GM23248 (cell line): ENCODE data around the gene TRPM2. TPM values are rescaled to one million over a fixed set of nuclear protein-coding genes. Genes with fewer than 3 reads are reported as not detected.

Experiments used
- DNase-seq: peaks from one replicate; pipeline ENCODE4 v3.0.0-alpha.2; 2015
- H2AFZ ChIP-seq: fragments of 200-600 bp; sonication (generic); 2 replicates; pipeline ENCODE4 v1.6.1; 2016; ENCODE audit warnings: antibody characterized with exemption
- H3F3A ChIP-seq: fragments of 200-600 bp; sonication (generic); 2 replicates; pipeline ENCODE4 v1.6.1; 2016; ENCODE audit warnings: mild to moderate bottlenecking, antibody characterized with exemption, mixed run types; ENCODE audit not compliant: insufficient read depth
- H3K27ac ChIP-seq: fragments of 200-600 bp; sonication (generic); 2 replicates; pipeline ENCODE4 v1.5.1; 2016; ENCODE audit warnings: mild to moderate bottlenecking
- H3K27me3 ChIP-seq: fragments of 200-600 bp; sonication (generic); replicated peaks from 2 replicates; pipeline ENCODE4 v1.6.1; 2016; ENCODE audit warnings: mild to moderate bottlenecking; ENCODE audit not compliant: insufficient read depth
- H3K36me3 ChIP-seq: fragments of 200-600 bp; sonication (generic); 2 replicates; pipeline ENCODE4 v1.6.1; 2016; ENCODE audit warnings: low read depth, mild to moderate bottlenecking
- H3K4me1 ChIP-seq: fragments of 200-600 bp; sonication (generic); 2 replicates; pipeline ENCODE4 v1.6.1; 2016; ENCODE audit warnings: mild to moderate bottlenecking; ENCODE audit not compliant: insufficient read depth
- H3K4me2 ChIP-seq: fragments of 200-600 bp; sonication (generic); one replicate; pipeline ENCODE4 v1.6.1; 2016; ENCODE audit warnings: mild to moderate bottlenecking; ENCODE audit not compliant: unreplicated experiment
- H3K4me3 ChIP-seq: fragments of 200-600 bp; sonication (generic); 2 replicates; pipeline ENCODE4 v1.5.1; 2016; ENCODE audit warnings: mild to moderate bottlenecking
- H3K79me2 ChIP-seq: fragments of 200-600 bp; sonication (generic); 2 replicates; pipeline ENCODE4 v1.6.1; 2016; ENCODE audit warnings: mild to moderate bottlenecking; ENCODE audit not compliant: insufficient read depth
- H3K9ac ChIP-seq: fragments of 200-600 bp; sonication (generic); 2 replicates; pipeline ENCODE4 v1.6.1; 2016; ENCODE audit warnings: mild to moderate bottlenecking
- H3K9me2 ChIP-seq: fragments of 200-600 bp; sonication (generic); 2 replicates; pipeline ENCODE4 v1.6.1; 2016; ENCODE audit warnings: mixed run types, mild to moderate bottlenecking, moderate library complexity; ENCODE audit not compliant: insufficient read depth
- H3K9me3 ChIP-seq: fragments of 200-600 bp; sonication (generic); one replicate; pipeline ENCODE4 v1.6.1; 2017; ENCODE audit warnings: low read depth
- H4K20me1 ChIP-seq: fragments of 200-600 bp; sonication (generic); 2 replicates; pipeline ENCODE4 v1.6.0; 2016; ENCODE audit not compliant: insufficient read depth
- EZH2 ChIP-seq: fragments of 200-600 bp; sonication (generic); IDR thresholded peaks from 2 replicates; pipeline ENCODE4 v1.6.1; 2018; ENCODE audit warnings: antibody characterized with exemption, mild to moderate bottlenecking; ENCODE audit not compliant: insufficient read depth, poor library complexity, severe bottlenecking
- EZH2phosphoT487 ChIP-seq: fragments of 200-600 bp; sonication (generic); IDR thresholded peaks from 2 replicates; pipeline ENCODE4 v1.6.1; 2018; ENCODE audit warnings: antibody characterized with exemption, moderate library complexity, mild to moderate bottlenecking, low read depth; ENCODE audit not compliant: insufficient read depth
- WGBS, 2 experiments: methylation state at CpG; one replicate each; pipeline ENCODE4 v1.1.6; 2015 to 2017; ENCODE audit warnings: low lambda C conversion rate in 2 of 2, low coverage in 1 of 2; ENCODE audit errors: missing lambda C conversion rate in 2 of 2; 5-methylcytosine and 5-hydroxymethylcytosine counted together
- in situ Hi-C: fragments of 300-500 bp; cut with MboI; formaldehyde crosslinking; loops from 2 replicates; pipeline ENCODE4 v1.15.0; 2020
- polyA plus RNA-seq: library from polyadenylated mRNA; unstranded; fragments of >200 nt; fragmentation: Nextera tagmentation; extraction: Ambion mirVana; gene quantifications from 2 replicates; pipeline ENCODE4 v1.2.1, GENCODE V29; 2016
- total RNA-seq: library from RNA; depleted of rRNA; stranded (reverse); fragments of >200 nt; shearing (Covaris generic); gene quantifications from 2 replicates; pipeline ENCODE4 v1.2.3, GENCODE V29; 2014

TRPM2 gene
- total and polyA plus RNA-seq, 2 experiments from 2014 or later: 0.22 TPM; not detected in 1

DNA sequence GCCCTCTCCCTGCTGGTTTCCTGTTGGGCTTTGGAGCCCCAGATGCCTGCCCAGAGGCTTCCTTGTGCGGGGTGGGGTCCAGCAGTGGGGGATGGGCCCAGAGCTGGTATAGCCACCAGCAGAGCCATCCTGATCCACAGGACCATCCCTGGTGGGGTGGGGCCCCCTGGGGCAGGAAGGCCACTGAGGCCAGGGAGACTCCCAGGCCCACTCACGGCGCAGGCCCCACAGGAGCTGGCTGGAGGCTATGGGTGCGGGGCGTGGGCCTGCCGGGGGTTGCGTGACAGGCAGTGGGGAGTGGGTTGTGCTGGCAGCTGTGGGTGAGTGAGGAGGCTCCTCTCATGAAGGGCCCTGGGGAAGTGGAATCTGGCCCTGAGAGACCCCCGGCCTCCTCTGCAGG lies 107.6 kb downstream of the TRPM2 start:
- H3K9me2 ChIP-seq: no peaks in the 10 kb centered on the region
- no peak overlapping the region for H3K4me3 ChIP-seq
- H4K20me1 ChIP-seq: no peaks in the 10 kb centered on the region
- H3K4me1 ChIP-seq: no peaks in the 10 kb centered on the region
- no peaks in the 10 kb centered on the region for H3K9me3 ChIP-seq
- no peak overlapping the region for H3K27ac ChIP-seq
- TF ChIP-seq EZH2phosphoT487: no peak
- TF ChIP-seq EZH2: no peak
- no peaks in the 10 kb centered on the region for H3K27me3 ChIP-seq
- 87 to 96% methylated on average over 5 to 8 of the region's 8 CpGs for WGBS, 2 experiments
- no peaks in the 10 kb centered on the region for H3K79me2 ChIP-seq
- in situ Hi-C loops: no loop called here
- no peak overlapping the region for H2AFZ ChIP-seq
- H3K36me3 ChIP-seq: no peaks in the 10 kb centered on the region
- H3K4me2 ChIP-seq: no peak overlapping the region
- H3F3A ChIP-seq: no peaks in the 10 kb centered on the region
- H3K9ac ChIP-seq: no peak overlapping the region
- DNase-seq: no peak

DNA sequence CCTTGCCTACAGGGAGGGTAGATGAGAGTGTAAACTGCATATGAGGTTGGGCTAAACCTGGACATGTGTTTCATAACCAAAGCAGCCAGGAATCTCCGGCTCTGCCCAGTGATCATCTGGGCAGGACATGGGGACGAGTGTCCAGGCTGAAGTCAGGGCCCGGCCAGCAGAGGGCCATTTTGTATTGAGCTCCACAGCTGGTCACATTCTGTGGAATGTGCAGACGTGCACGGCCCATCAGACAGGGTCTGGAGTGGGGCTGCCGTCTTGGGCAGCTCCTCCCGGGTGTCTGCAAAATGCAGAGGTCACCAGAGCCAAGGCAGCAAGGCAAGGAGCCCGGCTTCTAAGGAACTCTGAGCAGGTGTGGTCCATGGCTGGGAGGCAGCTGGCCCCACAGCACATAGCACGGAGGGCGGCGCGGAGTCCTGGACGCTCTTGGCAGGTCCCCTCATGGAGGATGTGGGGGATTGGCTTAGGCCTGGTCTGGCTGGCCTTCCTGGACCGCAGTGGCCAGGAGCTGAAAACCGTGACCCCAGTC lies 108.1 kb downstream of the TRPM2 start:
- Histone ChIP-seq H3K27me3 (no peaks in the 10 kb centered on the region), H3K79me2 (no peaks in the 10 kb centered on the region), H4K20me1 (no peaks in the 10 kb centered on the region), H3K4me2 (no peak overlapping the region), H3K9me2 (no peaks in the 10 kb centered on the region), H3K4me3 (no peak overlapping the region), H3K36me3 (no peaks in the 10 kb centered on the region), H3K4me1 (no peaks in the 10 kb centered on the region), H2AFZ (no peak overlapping the region), H3F3A (no peaks in the 10 kb centered on the region), H3K9me3 (no peaks in the 10 kb centered on the region), H3K27ac (no peak overlapping the region), H3K9ac (no peak overlapping the region)
- 69 to 70% methylated on average over 15 of the region's 15 CpGs for WGBS, 2 experiments
- in situ Hi-C loops: no loop called here
- no peak for DNase-seq
- no peak for TF ChIP-seq EZH2phosphoT487
- TF ChIP-seq EZH2: no peak

DNA sequence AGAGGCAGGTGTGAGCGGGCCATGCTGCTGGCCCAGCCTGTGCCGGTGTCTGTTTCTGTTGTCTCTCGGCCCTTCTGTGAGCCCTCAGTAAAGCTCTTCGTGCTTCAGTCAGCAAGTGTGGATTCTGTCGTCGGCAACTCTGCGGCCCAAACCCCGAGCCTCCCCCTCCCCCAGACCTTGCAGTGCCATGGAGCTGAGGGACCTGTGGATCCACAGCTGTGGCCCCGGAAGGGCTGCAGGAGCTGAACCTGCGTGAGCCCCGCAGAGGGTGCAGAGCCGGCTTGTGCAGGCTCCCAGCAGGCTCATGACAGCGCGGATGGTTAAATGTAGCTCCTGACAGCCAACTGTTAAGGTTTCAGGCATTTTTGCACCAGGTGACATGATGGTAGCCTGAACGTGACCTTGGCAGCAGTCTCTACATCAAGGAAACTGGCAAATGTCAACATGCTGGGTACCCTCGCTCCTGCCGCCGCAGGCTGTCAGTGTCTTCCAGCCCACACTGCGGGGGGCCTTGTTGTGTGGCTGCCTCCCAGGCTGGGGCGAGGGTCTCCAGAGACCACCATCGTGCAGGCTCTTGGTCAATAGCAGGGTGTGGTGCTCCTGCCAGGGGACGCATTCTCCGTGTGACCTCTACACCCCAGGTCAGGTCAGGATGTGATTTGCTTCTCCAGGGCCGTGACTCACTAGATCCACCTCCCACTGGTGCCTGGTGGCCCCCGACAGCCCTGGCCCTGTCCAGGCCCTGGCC lies 108.8 kb downstream of the TRPM2 start:
- WGBS, 2 experiments: 77 to 78% methylated on average over 25 of the region's 25 CpGs
- Histone ChIP-seq H3K9me3 (no peaks in the 10 kb centered on the region), H4K20me1 (no peaks in the 10 kb centered on the region), H2AFZ (no peak overlapping the region), H3K36me3 (no peaks in the 10 kb centered on the region), H3K4me3 (no peak overlapping the region), H3K27ac (no peak overlapping the region), H3F3A (no peaks in the 10 kb centered on the region), H3K79me2 (no peaks in the 10 kb centered on the region), H3K4me2 (no peak overlapping the region), H3K4me1 (no peaks in the 10 kb centered on the region), H3K27me3 (no peaks in the 10 kb centered on the region), H3K9ac (no peak overlapping the region), H3K9me2 (no peaks in the 10 kb centered on the region)
- TF ChIP-seq EZH2phosphoT487: no peak
- no peak for TF ChIP-seq EZH2
- in situ Hi-C loops: no loop called here
- DNase-seq: no peak

DNA sequence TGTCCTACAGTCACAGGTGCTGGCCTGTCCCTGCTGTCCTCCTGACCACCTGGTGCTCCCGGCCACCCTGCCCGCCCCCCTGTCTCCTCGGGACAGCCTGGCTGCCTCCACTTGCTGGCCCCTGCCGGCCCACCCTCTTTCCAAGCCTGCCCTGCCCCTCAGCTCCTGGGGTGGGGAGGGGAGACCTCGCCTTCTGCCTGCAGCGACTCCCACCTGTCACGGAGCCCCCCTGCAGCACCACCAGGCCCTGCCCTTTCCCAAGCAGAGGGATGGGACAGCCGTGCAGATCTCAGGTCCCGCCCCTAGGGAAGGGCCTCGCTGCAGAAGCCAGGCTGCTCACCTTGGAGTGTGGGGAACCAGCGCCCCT lies 109.4 kb downstream of the TRPM2 start:
- Histone ChIP-seq H3K36me3 (no peaks in the 10 kb centered on the region), H3K79me2 (no peaks in the 10 kb centered on the region), H3K9me3 (no peaks in the 10 kb centered on the region), H3K4me2 (no peak overlapping the region), H4K20me1 (no peaks in the 10 kb centered on the region), H3K27me3 (no peaks in the 10 kb centered on the region), H3K27ac (no peak overlapping the region), H3K4me3 (no peak overlapping the region), H3K9ac (no peak overlapping the region), H3K4me1 (no peaks in the 10 kb centered on the region), H2AFZ (no peak overlapping the region), H3K9me2 (no peaks in the 10 kb centered on the region), H3F3A (no peaks in the 10 kb centered on the region)
- in situ Hi-C loops: no loop called here
- WGBS, 2 experiments: 63 to 78% methylated on average over 11 of the region's 11 CpGs
- DNase-seq: no peak
- TF ChIP-seq EZH2phosphoT487: no peak
- TF ChIP-seq EZH2: no peak
